Activated T-cell treated with anti-CD3 and anti-CD28 coated beads, Interleukin-2, amount 50 U/mL, for 24 hours (primary cell): Measurements from ENCODE around the gene SFXN4.
"Not testable (repeated sequence)": the region's sequence is repeated elsewhere in the genome, so short reads cannot be mapped to it uniquely, and the experiment has no call there.

Experiments
- DNase-seq: peaks from one replicate; pipeline ENCODE4 v3.0.0-alpha.2; 2020
- H3K27ac Mint-ChIP-seq: 2 replicates; pipeline ENCODE4 v1.8.0; 2020; ENCODE audit warnings: mild to moderate bottlenecking, mixed read lengths
- H3K27me3 Mint-ChIP-seq: 2 replicates; pipeline ENCODE4 v1.8.0; 2020; ENCODE audit warnings: mixed read lengths
- H3K36me3 Mint-ChIP-seq: 2 replicates; pipeline ENCODE4 v1.8.0; 2020; ENCODE audit warnings: low read depth, mixed read lengths
- H3K4me1 Mint-ChIP-seq: 2 replicates; pipeline ENCODE4 v1.8.0; 2020; ENCODE audit warnings: low read depth, mixed read lengths
- H3K4me3 Mint-ChIP-seq: 2 replicates; pipeline ENCODE4 v1.8.0; 2020; ENCODE audit warnings: mild to moderate bottlenecking, moderate library complexity, mixed read lengths
- H3K9me3 Mint-ChIP-seq: 2 replicates; pipeline ENCODE4 v1.8.0; 2020; ENCODE audit warnings: mixed read lengths

SFXN4 gene

DNA sequence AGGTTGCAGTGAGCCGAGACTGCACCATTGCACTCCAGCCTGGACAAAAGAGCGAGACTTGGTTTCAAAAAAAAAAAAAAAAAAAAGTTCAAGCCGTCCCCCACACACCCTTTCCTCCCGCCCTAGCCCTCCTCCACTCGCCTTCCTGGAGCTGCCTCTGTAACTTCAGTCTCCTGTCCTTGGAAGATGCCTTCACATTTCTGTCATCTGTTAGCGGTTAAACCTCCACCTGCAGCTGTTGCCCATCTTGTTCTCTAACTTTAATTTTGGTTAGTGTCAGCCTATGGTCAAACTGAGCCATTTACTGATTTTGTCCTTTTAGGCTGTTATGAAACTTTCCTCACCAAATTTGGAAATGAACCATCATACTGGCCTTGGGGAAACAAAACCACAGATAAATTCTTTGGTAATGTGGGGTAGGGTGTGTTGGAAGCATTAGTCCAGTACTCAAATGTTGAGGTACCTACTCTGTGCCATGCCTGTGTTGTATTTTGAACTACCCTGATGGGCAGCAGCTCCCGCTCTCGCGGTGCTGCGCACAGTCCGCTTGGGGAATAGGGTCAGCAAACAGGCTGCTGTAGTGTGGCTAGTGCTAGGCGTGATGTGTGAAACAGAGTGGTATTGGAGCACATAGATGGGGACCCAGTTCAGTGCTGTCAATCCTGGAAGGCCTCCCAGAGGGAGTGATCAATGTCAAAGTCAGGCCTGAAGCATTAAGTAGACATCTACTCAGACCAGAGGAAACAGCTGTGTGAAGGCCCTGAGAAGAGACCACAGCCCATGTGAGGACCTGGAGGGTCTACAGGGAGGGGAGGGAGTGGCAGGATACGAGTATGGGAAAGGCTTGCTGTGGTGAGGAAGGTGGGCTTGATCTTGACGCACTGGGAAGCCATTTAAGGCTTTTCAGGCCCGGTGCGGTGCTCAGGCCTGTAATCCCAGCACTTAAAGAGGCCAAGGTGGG is 26.9 kb downstream of the SFXN4 start:
- no peak overlapping the region for H3K4me3 Mint-ChIP-seq
- no peaks in the 10 kb centered on the region for H3K27me3 Mint-ChIP-seq
- peaks cover 32% of the 10 kb centered on the region for H3K4me1 Mint-ChIP-seq
- H3K36me3 Mint-ChIP-seq = peaks cover 80% of the 10 kb centered on the region
- H3K27ac Mint-ChIP-seq = peak overlapping the region; percentile 71
- no peak for DNase-seq
- H3K9me3 Mint-ChIP-seq = no peaks in the 10 kb centered on the region

DNA sequence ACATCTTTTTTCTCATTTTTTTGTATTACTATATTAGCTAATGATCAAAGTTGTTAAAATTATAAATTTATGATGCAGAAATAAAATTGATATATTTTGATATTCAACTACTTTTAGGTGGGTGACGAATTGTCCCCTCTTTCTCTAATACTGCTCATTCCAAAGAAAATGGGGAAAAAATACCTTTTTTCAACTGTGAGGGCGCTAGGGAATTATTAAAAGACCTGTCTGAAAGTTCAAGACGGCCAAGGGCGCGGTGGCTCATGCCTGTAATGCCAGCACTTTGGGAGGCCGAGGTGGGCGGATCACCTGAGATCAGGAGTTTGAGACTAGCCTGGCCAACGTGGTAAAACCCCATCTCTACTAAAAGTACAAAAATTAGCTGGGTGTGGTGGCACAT is 27.6 kb downstream of the SFXN4 start:
- Mint-ChIP-seq H3K36me3 (peaks cover 80% of the 10 kb centered on the region), H3K4me1 (peaks cover 39% of the 10 kb centered on the region), H3K27ac (peak overlapping the region; percentile 66)
- H3K9me3 Mint-ChIP-seq, H3K27me3 Mint-ChIP-seq, DNase-seq, H3K4me3 Mint-ChIP-seq: not testable (repeated sequence)

DNA sequence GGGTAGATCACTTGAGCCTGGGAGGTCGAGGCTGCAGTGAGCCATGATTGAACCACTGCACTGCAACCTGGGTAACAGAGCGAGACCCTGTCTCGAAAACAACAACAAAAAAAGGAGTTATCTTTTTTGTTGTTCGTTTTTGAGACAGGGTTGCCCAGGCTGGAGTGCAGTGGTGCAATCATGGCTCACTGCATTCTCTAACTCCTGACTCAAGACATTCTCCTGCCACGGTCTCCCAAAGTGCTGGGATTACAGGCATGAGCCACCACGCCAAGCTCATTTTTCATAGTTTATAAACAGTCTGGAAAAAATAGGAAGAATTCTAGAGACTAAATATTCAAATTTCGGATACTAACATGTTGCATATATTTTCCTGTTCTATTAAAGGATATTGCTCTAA is 29.4 kb downstream of the SFXN4 start:
- Mint-ChIP-seq H3K36me3 (peaks cover 80% of the 10 kb centered on the region), H3K4me3 (no peak overlapping the region), H3K27me3 (no peaks in the 10 kb centered on the region), H3K27ac (peak overlapping the region; percentile 97), H3K9me3 (no peaks in the 10 kb centered on the region), H3K4me1 (peaks cover 55% of the 10 kb centered on the region)
- no peak for DNase-seq

DNA sequence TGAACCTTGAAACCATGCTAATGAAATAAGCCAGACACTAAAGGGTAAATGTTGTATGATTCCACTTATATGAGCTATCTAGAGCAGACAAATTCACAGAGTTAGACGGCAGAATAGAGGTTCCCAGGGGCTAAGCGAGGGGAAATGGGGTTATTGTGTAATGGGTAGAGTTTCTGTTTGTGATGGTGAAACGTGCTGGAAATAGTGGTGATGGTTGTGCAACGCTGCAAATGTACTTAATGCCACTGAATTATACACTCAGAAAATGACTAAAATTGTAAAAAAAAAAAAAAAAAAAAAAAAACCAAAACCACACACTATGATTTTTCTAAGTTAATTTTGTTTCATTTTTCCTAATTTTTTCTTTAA is 30.0 kb downstream of the SFXN4 start:
- Mint-ChIP-seq H3K9me3 (no peaks in the 10 kb centered on the region), H3K27ac (peak overlapping the region; percentile 97), H3K4me1 (peaks cover 61% of the 10 kb centered on the region), H3K27me3 (no peaks in the 10 kb centered on the region), H3K36me3 (peaks cover 80% of the 10 kb centered on the region), H3K4me3 (peak overlapping the region; percentile 1)
- DNase-seq = no peak

GRCh38 chr10:119133949-119134348 is 31.6 kb downstream of the SFXN4 start:
- Mint-ChIP-seq H3K27ac (peak overlapping the region; percentile 97), H3K36me3 (peaks cover 79% of the 10 kb centered on the region), H3K9me3 (no peaks in the 10 kb centered on the region), H3K27me3 (no peaks in the 10 kb centered on the region), H3K4me1 (peaks cover 70% of the 10 kb centered on the region), H3K4me3 (no peak overlapping the region)
- no peak for DNase-seq

DNA sequence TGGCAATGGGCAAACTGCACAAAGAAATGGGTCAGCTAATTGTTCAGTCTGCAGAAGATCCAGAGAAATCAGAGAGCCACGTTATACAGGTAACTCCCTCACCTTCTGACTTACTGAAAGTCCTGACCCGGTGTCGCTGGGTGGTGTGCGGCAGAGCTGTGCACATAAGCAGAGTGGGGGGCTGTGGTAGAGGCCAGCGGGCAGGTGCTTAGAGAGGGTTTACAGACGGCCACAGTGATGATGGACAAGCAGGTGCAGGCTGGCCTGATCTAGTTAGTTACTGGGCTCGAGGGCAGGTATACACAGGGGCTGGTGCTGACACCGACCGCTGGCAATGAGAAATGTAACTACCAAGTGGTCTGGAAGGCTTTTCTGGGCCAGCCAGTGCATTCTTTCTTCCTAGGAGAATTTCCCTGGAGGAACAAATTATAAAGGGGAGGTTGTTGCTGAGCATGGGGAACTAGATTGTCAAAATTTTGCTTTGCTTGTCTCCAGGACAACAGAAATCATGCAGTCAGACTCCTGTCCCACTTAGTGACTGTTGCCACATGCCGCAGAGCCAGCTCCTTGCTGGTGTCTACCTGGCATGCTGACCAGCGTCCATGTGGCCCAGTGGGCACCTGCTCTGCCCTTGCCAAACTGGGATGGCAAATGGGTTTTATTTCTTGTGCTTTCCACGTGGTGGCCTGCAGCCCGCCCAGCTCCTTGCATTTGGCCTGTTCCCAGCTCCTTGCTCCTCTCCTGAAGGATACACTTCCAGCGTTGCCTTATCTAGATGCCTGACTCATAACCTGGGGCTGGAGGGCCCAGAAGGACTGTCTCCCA is 32.8 kb downstream of the SFXN4 start:
- peak overlapping the region; percentile 97 for H3K27ac Mint-ChIP-seq
- H3K4me1 Mint-ChIP-seq = peaks cover 64% of the 10 kb centered on the region
- DNase-seq = no peak
- peaks cover 76% of the 10 kb centered on the region for H3K36me3 Mint-ChIP-seq
- H3K27me3 Mint-ChIP-seq = no peaks in the 10 kb centered on the region
- no peaks in the 10 kb centered on the region for H3K9me3 Mint-ChIP-seq
- H3K4me3 Mint-ChIP-seq = peak overlapping the region; percentile 74

- Mint-ChIP-seq H3K4me1 (peaks cover 63% of the 10 kb centered on the region), H3K36me3 (peaks cover 76% of the 10 kb centered on the region)
Observed at GRCh38 chr10:119131512-119132240, 33.8 kb downstream of the SFXN4 start.

GRCh38 chr10:119129721-119130120 is 35.8 kb downstream of the SFXN4 start:
- Mint-ChIP-seq H3K4me3 (no peak overlapping the region), H3K27me3 (no peaks in the 10 kb centered on the region), H3K4me1 (peaks cover 51% of the 10 kb centered on the region), H3K9me3 (no peaks in the 10 kb centered on the region), H3K36me3 (peaks cover 80% of the 10 kb centered on the region), H3K27ac (no peak overlapping the region)
- DNase-seq = no peak

More at GRCh38 chr10:119131512-119132240, 33.8 kb downstream of the SFXN4 start:
- no peaks in the 10 kb centered on the region for H3K9me3 Mint-ChIP-seq
- H3K4me3 Mint-ChIP-seq = peak overlapping the region; percentile 74
- peak; percentile 50 for DNase-seq
- H3K27me3 Mint-ChIP-seq = no peaks in the 10 kb centered on the region
- H3K27ac Mint-ChIP-seq = peak overlapping the region; percentile 97

- Mint-ChIP-seq H3K27me3 (no peaks in the 10 kb centered on the region), H3K4me1 (peaks cover 17% of the 10 kb centered on the region), H3K9me3 (no peaks in the 10 kb centered on the region), H3K4me3 (no peak overlapping the region), H3K27ac (no peak overlapping the region), H3K36me3 (peaks cover 73% of the 10 kb centered on the region)
- DNase-seq = no peak
Observed at GRCh38 chr10:119125942-119126341, 39.6 kb downstream of the SFXN4 start.

DNA sequence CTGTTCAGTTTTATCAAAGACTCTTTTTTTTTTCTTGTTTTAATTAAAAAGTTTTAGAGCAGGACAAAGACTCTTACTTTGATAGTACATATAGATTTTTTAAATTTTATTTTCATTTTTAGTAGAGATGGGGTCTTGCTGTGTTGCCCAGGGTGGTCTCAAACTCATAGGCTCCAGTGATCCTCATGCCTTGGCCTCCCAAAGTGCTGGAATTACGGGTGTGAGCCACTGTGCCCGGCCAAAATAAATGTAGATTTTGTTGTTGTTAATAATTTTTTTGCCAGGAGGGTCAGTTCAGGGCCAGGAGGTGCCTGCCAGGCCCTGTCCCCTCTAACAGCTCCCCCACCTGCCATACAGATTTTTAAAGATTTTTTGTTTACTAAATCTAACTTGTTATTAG is 44.6 kb downstream of the SFXN4 start:
- H3K36me3 Mint-ChIP-seq = peaks cover 76% of the 10 kb centered on the region

DNA sequence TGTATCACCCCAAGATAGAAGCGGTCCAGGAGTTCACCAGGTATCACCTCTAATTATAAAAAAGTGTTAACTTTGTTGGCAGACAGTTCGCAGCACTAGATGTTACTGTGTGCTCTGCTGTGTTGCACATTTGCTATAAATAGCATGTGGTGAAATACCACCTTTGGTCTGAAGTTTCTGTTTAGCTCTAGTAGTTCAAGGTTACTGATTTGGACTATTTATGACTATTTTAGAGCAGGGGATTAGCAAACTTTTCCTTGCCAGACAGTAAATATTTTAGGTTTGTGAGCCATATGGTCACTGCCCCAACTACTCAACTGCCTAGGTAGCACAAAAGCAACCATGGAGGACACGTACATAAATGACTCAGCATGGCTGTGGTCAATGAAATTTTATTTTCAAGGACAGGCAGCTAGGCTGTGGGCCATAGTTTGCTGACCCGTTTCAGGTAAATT is 45.1 kb downstream of the SFXN4 start:
- H3K4me1 Mint-ChIP-seq = peaks cover 9% of the 10 kb centered on the region
- H3K27me3 Mint-ChIP-seq = no peaks in the 10 kb centered on the region
- H3K36me3 Mint-ChIP-seq = peaks cover 73% of the 10 kb centered on the region
- no peak overlapping the region for H3K4me3 Mint-ChIP-seq
- H3K9me3 Mint-ChIP-seq = no peaks in the 10 kb centered on the region
- DNase-seq = no peak
- H3K27ac Mint-ChIP-seq = no peak overlapping the region

More for the DNA sequence above, 44.6 kb downstream of the SFXN4 start:
- H3K27ac Mint-ChIP-seq = no peak overlapping the region
- no peak for DNase-seq
- no peaks in the 10 kb centered on the region for H3K27me3 Mint-ChIP-seq
- H3K4me3 Mint-ChIP-seq = no peak overlapping the region
- no peaks in the 10 kb centered on the region for H3K9me3 Mint-ChIP-seq
- peaks cover 9% of the 10 kb centered on the region for H3K4me1 Mint-ChIP-seq

DNA sequence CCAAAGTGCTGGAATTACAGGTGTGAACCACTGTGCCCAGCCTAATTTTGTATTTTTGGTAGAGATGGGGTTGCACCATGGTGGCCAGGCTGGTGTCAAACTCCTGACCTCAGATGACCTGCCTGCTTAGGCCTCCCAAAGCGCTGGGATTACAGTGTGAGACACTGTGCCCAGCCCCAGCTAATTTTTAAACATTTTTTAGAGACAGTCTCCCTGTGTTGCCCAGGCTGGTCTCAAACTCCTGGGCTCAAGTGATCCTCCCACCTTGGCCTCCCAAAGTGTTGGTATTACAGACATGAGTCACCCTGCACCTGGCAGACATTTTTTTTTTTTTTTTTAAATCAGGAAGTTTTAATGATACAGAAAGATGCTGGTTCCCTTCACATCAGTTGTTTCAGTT is 46.1 kb downstream of the SFXN4 start:
- no peak for DNase-seq
- H3K9me3 Mint-ChIP-seq = no peaks in the 10 kb centered on the region
- H3K36me3 Mint-ChIP-seq = peaks cover 72% of the 10 kb centered on the region
- peaks cover 9% of the 10 kb centered on the region for H3K4me1 Mint-ChIP-seq
- H3K27ac Mint-ChIP-seq = peak overlapping the region; percentile 33
- no peak overlapping the region for H3K4me3 Mint-ChIP-seq
- no peaks in the 10 kb centered on the region for H3K27me3 Mint-ChIP-seq

DNA sequence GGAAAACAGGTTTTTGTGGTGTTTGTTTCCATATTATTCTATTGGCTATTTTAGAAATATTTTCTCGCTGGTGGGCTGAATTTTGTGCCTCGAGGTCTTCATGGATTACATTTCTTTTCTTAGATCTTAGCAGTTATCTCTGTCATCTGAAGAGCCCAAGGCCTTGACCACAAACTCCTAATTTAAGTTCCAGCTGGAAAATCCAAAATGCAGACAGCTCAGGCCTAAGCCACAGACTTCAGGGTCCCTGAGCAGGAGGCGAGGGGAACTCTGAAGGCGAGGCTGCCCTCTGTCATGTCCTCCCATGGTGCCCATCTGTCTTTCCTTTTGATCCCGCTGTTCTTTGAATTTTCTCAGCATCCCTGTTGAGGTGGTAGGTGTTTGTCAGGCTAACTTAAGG is 47.3 kb downstream of the SFXN4 start:
- H3K4me1 Mint-ChIP-seq = peaks cover 9% of the 10 kb centered on the region
- peaks cover 80% of the 10 kb centered on the region for H3K36me3 Mint-ChIP-seq
- no peaks in the 10 kb centered on the region for H3K9me3 Mint-ChIP-seq
- DNase-seq = no peak
- no peaks in the 10 kb centered on the region for H3K27me3 Mint-ChIP-seq
- H3K4me3 Mint-ChIP-seq = no peak overlapping the region
- no peak overlapping the region for H3K27ac Mint-ChIP-seq

DNA sequence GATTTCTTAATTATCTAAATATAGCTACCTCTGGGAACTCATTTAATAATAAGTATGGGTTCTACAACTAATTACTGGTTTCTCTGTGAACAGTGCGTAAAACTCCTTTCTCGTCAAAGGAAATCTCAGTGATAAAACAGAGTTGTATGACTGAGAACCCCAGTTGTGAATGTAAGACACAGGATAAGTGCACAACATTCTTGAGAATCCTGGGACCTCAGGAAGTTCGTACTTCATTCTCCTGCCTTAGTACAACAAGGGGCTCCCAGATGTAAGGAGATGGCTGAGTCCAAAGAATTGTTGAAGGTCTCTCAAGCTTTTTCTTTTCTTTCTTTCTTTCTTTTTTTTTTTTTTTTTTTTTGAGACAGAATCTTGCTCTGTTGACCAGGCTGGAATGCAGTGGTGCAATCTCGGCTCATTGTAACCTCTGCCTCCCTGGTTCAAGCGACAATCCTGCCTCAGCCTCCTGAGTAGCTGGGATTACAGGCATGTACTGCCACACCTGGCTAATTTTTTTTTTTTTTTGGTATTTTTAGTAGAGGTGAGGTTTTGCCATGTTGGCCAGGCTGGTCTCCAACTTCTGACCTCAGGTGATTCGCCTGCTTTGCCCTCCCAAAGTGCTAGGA is 49.1 kb downstream of the SFXN4 start:
- no peak overlapping the region for H3K27ac Mint-ChIP-seq
- DNase-seq = no peak
- H3K36me3 Mint-ChIP-seq = peaks cover 78% of the 10 kb centered on the region
- no peak overlapping the region for H3K4me3 Mint-ChIP-seq
- H3K9me3 Mint-ChIP-seq = no peaks in the 10 kb centered on the region
- peaks cover 9% of the 10 kb centered on the region for H3K4me1 Mint-ChIP-seq
- H3K27me3 Mint-ChIP-seq = no peaks in the 10 kb centered on the region
